Activated CD8-positive, alpha-beta T cell treated with anti-CD3 and anti-CD28 coated beads, Interleukin-2, amount 10 ng/mL, durations not matched to agents 7 days and 5 days (primary cell): Measurements from ENCODE around the gene CDKAL1. TPM values are rescaled to one million over a fixed set of nuclear protein-coding genes. Genes with fewer than 3 reads are reported as not detected.
"Not testable (repeated sequence)": the region's sequence is repeated elsewhere in the genome, so short reads cannot be mapped to it uniquely, and the experiment has no call there.

Source experiments
- ATAC-seq: fragments of 150-1000 bp; cut with Tn5 transposase; one replicate; pipeline ENCODE4 v1.10.0; 2021; ENCODE audit warnings: moderate library complexity
- CTCF ChIA-PET: fragments of 350-600 bp; sonication (Branson Sonifier 250); formaldehyde crosslinking; loops from one replicate; lab custom pipeline; 2021; ENCODE audit warnings: antibody characterized with exemption; lab: Charles Lee
- POLR2A ChIA-PET: fragments of 350-600 bp; sonication (Branson Sonifier 250); formaldehyde crosslinking; loops from one replicate; lab custom pipeline; 2021; ENCODE audit warnings: antibody characterized with exemption; lab: Charles Lee
- DNase-seq: peaks from one replicate; pipeline ENCODE4 v3.0.0-alpha.2; 2020
- H3K27ac Mint-ChIP-seq: one replicate; pipeline ENCODE4 v1.8.0; 2021; ENCODE audit warnings: mild to moderate bottlenecking, mixed read lengths
- H3K27me3 Mint-ChIP-seq: one replicate; pipeline ENCODE4 v1.8.0; 2021; ENCODE audit warnings: low read depth, mixed read lengths
- H3K36me3 Mint-ChIP-seq: one replicate; pipeline ENCODE4 v1.8.0; 2021; ENCODE audit warnings: low read depth, mixed read lengths
- H3K4me1 Mint-ChIP-seq: one replicate; pipeline ENCODE4 v1.8.0; 2021; ENCODE audit warnings: low read depth, mixed read lengths
- H3K4me3 Mint-ChIP-seq: one replicate; pipeline ENCODE4 v1.8.0; 2021; ENCODE audit warnings: mild to moderate bottlenecking, mixed read lengths
- H3K9me3 Mint-ChIP-seq: one replicate; pipeline ENCODE4 v1.8.0; 2022; ENCODE audit warnings: mixed read lengths; ENCODE audit not compliant: insufficient read depth
- total RNA-seq, 2 experiments: library from RNA; stranded (reverse); gene quantifications; one replicate each; pipeline ENCODE4 v1.2.3, GENCODE V29; 2021

Gene CDKAL1
- total RNA-seq, 2 experiments from 2014 or later: 24.3 to 25.2 TPM

- DNase-seq (no peak), ATAC-seq (no peak)
- Mint-ChIP-seq H3K27me3 (no peaks in the 10 kb centered on the region), H3K9me3 (no peaks in the 10 kb centered on the region), H3K4me1 (no peaks in the 10 kb centered on the region), H3K36me3 (peaks cover 1% of the 10 kb centered on the region), H3K27ac (no peak overlapping the region), H3K4me3 (no peak overlapping the region)
- POLR2A ChIA-PET: no interaction called here
- CTCF ChIA-PET: no interaction called here
These were observed 512.0 kb downstream of the CDKAL1 start for GRCh38 chr6:21046276-21046675.

GRCh38 chr6:21048047-21048446 lies 513.8 kb downstream of the CDKAL1 start:
- Mint-ChIP-seq H3K27ac (no peak overlapping the region), H3K27me3 (no peaks in the 10 kb centered on the region), H3K36me3 (peaks cover 1% of the 10 kb centered on the region), H3K4me3 (no peak overlapping the region), H3K4me1 (no peaks in the 10 kb centered on the region), H3K9me3 (no peaks in the 10 kb centered on the region)
- POLR2A ChIA-PET: no interaction called here
- CTCF ChIA-PET: no interaction called here
- no peak for DNase-seq
- ATAC-seq: no peak

GRCh38 chr6:21049148-21049547 lies 514.9 kb downstream of the CDKAL1 start:
- H3K9me3 Mint-ChIP-seq: peaks cover 4% of the 10 kb centered on the region
- DNase-seq (no peak), ATAC-seq (no peak)
- ChIA-PET POLR2A (no interaction called here), CTCF (no interaction called here)
- H3K4me1 Mint-ChIP-seq: no peaks in the 10 kb centered on the region
- H3K27me3 Mint-ChIP-seq: no peaks in the 10 kb centered on the region
- H3K27ac Mint-ChIP-seq: no peak overlapping the region
- peaks cover 1% of the 10 kb centered on the region for H3K36me3 Mint-ChIP-seq
- no peak overlapping the region for H3K4me3 Mint-ChIP-seq

GRCh38 chr6:21049572-21049971 lies 515.3 kb downstream of the CDKAL1 start:
- DNase-seq (no peak), ATAC-seq (no peak)
- Mint-ChIP-seq H3K4me3 (no peak overlapping the region), H3K9me3 (peaks cover 4% of the 10 kb centered on the region), H3K27me3 (no peaks in the 10 kb centered on the region), H3K27ac (no peak overlapping the region), H3K36me3 (peaks cover 1% of the 10 kb centered on the region), H3K4me1 (no peaks in the 10 kb centered on the region)
- ChIA-PET POLR2A (no interaction called here), CTCF (no interaction called here)

- H3K9me3 Mint-ChIP-seq: peaks cover 4% of the 10 kb centered on the region
- ATAC-seq: no peak
- no peak overlapping the region for H3K4me3 Mint-ChIP-seq
- H3K36me3 Mint-ChIP-seq: peaks cover 2% of the 10 kb centered on the region
- no peak for DNase-seq
- H3K27me3 Mint-ChIP-seq: no peaks in the 10 kb centered on the region
- no peak overlapping the region for H3K27ac Mint-ChIP-seq
- POLR2A ChIA-PET: no interaction called here
- H3K4me1 Mint-ChIP-seq: no peaks in the 10 kb centered on the region
- CTCF ChIA-PET: no interaction called here
These were observed 516.7 kb downstream of the CDKAL1 start for GRCh38 chr6:21050935-21051334.

GRCh38 chr6:21051777-21052176 lies 517.5 kb downstream of the CDKAL1 start:
- H3K4me1 Mint-ChIP-seq: no peaks in the 10 kb centered on the region
- H3K4me3 Mint-ChIP-seq: no peak overlapping the region
- ChIA-PET POLR2A (no interaction called here), CTCF (no interaction called here)
- DNase-seq (no peak), ATAC-seq (no peak)
- no peaks in the 10 kb centered on the region for H3K27me3 Mint-ChIP-seq
- peaks cover 7% of the 10 kb centered on the region for H3K36me3 Mint-ChIP-seq
- peaks cover 4% of the 10 kb centered on the region for H3K9me3 Mint-ChIP-seq
- no peak overlapping the region for H3K27ac Mint-ChIP-seq

GRCh38 chr6:21053612-21054011 lies 519.4 kb downstream of the CDKAL1 start:
- Mint-ChIP-seq H3K4me3 (no peak overlapping the region), H3K36me3 (peaks cover 10% of the 10 kb centered on the region), H3K27ac (no peak overlapping the region), H3K4me1 (no peaks in the 10 kb centered on the region), H3K27me3 (no peaks in the 10 kb centered on the region), H3K9me3 (peaks cover 4% of the 10 kb centered on the region)
- ATAC-seq: no peak
- POLR2A ChIA-PET: no interaction called here
- CTCF ChIA-PET: no interaction called here
- no peak for DNase-seq

GRCh38 chr6:21055480-21055879 lies 521.2 kb downstream of the CDKAL1 start:
- H3K4me1 Mint-ChIP-seq, H3K27ac Mint-ChIP-seq, CTCF ChIA-PET, POLR2A ChIA-PET, DNase-seq, H3K4me3 Mint-ChIP-seq, ATAC-seq, H3K27me3 Mint-ChIP-seq: not testable (repeated sequence)
- H3K36me3 Mint-ChIP-seq: peaks cover 13% of the 10 kb centered on the region
- peaks cover 14% of the 10 kb centered on the region for H3K9me3 Mint-ChIP-seq

- no peak for DNase-seq
- H3K27ac Mint-ChIP-seq: no peak overlapping the region
- peaks cover 19% of the 10 kb centered on the region for H3K9me3 Mint-ChIP-seq
- H3K4me3 Mint-ChIP-seq: no peak overlapping the region
- peaks cover 15% of the 10 kb centered on the region for H3K36me3 Mint-ChIP-seq
- H3K27me3 Mint-ChIP-seq: no peaks in the 10 kb centered on the region
- POLR2A ChIA-PET: no interaction called here
- ATAC-seq: no peak
- CTCF ChIA-PET: no interaction called here
- H3K4me1 Mint-ChIP-seq: peaks cover 1% of the 10 kb centered on the region
These were observed 527.6 kb downstream of the CDKAL1 start for GRCh38 chr6:21061892-21062291.

GRCh38 chr6:21064756-21065340 lies 530.6 kb downstream of the CDKAL1 start:
- DNase-seq (no peak), ATAC-seq (no peak)
- ChIA-PET CTCF (no interaction called here), POLR2A (no interaction called here)
- no peaks in the 10 kb centered on the region for H3K27me3 Mint-ChIP-seq
- H3K36me3 Mint-ChIP-seq: peaks cover 24% of the 10 kb centered on the region
- H3K4me3 Mint-ChIP-seq: no peak overlapping the region
- H3K4me1 Mint-ChIP-seq: peaks cover 1% of the 10 kb centered on the region
- no peak overlapping the region for H3K27ac Mint-ChIP-seq
- H3K9me3 Mint-ChIP-seq: peaks cover 21% of the 10 kb centered on the region

- peaks cover 40% of the 10 kb centered on the region for H3K36me3 Mint-ChIP-seq
- peaks cover 1% of the 10 kb centered on the region for H3K4me1 Mint-ChIP-seq
- H3K27ac Mint-ChIP-seq: no peak overlapping the region
- no peak for ATAC-seq
- CTCF ChIA-PET: no interaction called here
- H3K9me3 Mint-ChIP-seq: peaks cover 18% of the 10 kb centered on the region
- no peak overlapping the region for H3K4me3 Mint-ChIP-seq
- no peak for DNase-seq
- POLR2A ChIA-PET: no interaction called here
- H3K27me3 Mint-ChIP-seq: no peaks in the 10 kb centered on the region
These were observed 533.3 kb downstream of the CDKAL1 start for GRCh38 chr6:21067521-21067920.

- DNase-seq (no peak), ATAC-seq (no peak)
- Mint-ChIP-seq H3K36me3 (peaks cover 45% of the 10 kb centered on the region), H3K27ac (no peak overlapping the region), H3K27me3 (no peaks in the 10 kb centered on the region), H3K4me1 (no peaks in the 10 kb centered on the region), H3K4me3 (no peak overlapping the region), H3K9me3 (peaks cover 14% of the 10 kb centered on the region)
- POLR2A ChIA-PET: no interaction called here
- CTCF ChIA-PET: no interaction called here
These were observed 536.4 kb downstream of the CDKAL1 start for GRCh38 chr6:21070620-21071019.
